Activated CD4-positive, alpha-beta T cell treated with anti-CD3 and anti-CD28 coated beads, Interleukin-2, amount 50 U/mL, for 24 hours (primary cell): ENCODE measurements around the gene SLC8A2.

Experiments used
- DNase-seq, 2 donors: peaks; one replicate each; pipeline ENCODE4 v3.0.0-alpha.2; 2020; ENCODE audit warnings: low read depth in 1 of 2, low spot score in 1 of 2

Gene SLC8A2

DNA sequence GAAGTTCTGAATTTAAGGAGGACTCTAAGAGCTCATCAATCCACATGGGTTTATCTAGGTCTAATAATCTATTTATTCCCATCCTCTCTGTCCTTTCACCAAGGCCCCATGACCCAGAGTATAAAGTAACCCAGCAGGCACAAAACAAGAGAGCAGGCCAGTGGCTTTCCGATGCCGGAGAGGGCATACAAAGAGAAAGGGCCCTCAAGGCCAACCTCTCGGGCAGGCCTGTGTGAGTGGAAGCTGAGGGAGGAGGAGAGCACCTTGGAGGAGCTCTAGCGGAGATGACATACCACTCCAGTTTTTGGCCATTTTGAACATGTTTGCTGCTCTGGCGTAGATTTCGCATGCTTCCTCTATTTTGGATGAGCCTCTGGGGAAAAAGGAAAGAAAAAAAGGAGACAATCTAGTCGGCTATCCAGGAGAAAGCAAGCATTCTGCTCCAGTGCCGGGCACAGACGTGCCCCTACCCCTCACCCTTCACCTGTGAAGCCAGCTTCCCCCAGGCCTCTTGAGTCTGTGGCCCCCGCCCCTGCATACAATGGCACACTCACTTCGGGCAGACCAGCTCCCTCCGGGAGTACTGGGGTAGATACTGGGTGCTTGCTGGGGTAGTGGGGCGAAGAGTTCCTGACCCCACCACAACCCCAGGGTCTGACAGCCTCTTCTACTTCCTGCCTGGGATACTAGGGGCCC is 31.6 kb upstream of the SLC8A2 start:
- no peak for DNase-seq

GRCh38 chr19:47499863-47500830 is 28.5 kb upstream of the SLC8A2 start:
- no peak for DNase-seq

DNA sequence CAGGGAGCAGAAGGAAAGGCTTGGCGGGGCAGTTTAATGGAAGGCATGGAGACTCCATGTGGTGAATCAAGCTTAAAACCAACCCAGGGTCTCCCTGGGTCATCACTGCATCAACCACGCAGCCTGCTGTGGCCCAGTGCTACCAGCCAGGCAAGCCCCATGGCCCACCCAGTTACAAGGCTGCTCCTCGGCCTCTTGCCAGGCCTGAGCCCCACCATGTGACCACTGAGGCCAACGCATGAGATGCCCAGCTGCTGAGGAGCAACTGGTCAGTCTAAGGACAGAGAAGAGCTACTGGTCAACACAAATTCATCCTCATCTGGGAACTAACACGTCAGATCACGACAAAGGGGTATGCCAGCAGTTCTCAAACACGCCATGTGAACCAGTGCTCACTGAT is 27.7 kb upstream of the SLC8A2 start:
- DNase-seq, result no peak

GRCh38 chr19:47498561-47498960 is 26.9 kb upstream of the SLC8A2 start:
- DNase-seq, result no peak

GRCh38 chr19:47497821-47498520 is 26.3 kb upstream of the SLC8A2 start:
- DNase-seq, result no peak

DNA sequence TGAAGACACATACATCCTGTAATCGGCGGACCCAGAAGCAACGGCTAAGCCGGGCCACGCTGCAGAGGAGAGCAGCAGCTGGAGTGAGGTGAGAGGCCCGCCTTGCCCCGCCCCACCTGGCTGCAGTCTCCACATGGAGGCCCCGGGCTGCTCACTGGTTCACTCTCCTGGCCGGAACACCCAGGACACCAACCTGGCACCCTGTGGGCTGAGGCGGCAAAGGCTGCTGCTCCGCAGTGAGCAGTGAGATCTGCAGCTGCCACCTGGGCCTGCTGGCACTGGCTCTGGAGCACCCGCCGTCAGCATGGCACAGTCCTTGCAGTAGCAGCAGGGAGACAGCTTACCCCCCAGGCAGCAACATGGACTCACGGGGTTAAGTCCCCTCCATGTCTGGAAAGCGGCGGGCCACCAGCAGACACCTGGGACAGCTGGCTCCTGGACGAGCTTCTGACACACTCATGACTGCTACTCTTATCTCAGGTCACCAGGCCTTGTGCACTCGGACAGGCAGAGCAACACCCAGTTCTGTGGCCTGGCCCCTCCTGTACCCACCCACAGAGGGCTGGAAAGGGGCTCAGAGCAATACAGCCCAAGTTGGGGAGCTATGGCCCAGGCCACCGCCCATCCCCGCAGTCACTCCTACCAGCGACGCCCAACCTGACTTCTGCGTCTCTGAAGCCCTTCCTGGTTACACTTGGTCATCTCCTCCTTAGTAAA is 25.5 kb upstream of the SLC8A2 start:
- no peak for DNase-seq

- no peak for DNase-seq
These were observed 24.0 kb upstream of the SLC8A2 start for GRCh38 chr19:47495478-47496372.

- no peak for DNase-seq
These were observed 23.0 kb upstream of the SLC8A2 start for GRCh38 chr19:47494729-47495128.

DNA sequence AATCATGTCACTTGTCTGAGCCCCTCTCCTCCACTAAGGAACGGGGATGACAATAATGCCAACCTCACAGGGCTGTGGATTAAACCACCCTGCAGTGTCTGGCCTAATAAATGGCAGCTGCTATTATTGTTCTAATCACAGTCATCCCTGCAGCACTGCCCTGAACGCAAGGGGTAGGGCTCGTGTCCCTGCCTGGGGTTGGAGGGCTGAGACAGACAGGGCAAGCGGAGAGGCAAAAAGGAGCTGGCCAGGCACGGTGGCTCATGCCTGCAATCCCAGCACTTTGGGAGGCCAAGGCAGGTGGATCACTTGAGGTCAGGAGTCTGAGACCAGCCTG is 22.5 kb upstream of the SLC8A2 start:
- DNase-seq, result no peak

- no peak for DNase-seq
These were observed 21.9 kb upstream of the SLC8A2 start for GRCh38 chr19:47493378-47494210.

DNA sequence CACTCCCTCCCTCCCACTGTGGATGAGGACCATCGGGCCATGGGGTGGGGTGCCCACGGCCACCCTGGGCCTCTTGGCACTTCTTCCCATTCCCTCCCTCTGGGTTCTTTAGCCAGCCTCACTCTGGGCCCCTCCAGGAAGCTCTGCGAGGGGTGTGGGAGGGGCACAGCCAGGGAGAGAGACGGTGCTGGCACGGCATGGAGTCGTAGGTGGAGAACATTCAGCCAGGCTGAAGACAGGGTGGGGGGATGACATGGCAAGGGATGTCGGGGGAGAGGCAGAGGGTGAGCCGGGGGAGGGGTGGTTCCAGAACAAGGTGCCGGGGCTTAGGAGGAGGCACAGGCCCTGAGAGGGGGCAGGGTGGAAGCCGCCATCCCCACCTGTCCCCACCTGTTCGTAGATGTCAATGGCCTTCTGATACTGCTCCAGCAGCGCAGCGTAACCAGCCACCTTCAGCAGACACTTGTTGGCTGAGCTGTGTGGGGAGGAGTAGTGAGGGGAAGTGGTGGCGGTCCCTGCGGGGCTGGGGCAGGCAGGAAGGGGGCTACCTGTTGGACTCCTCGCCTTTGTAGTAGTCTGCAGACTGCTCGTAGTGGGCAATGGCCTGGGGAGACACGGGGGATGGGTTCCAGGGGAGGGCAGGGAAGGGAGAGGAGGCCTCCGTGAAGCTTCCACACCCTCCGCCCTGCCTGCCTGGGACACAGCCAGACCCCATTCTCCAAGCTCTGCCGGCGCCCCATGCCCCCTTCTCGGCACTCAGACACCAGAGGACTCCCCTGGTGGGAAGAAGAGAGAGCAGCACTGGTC is 21.1 kb upstream of the SLC8A2 start:
- no peak for DNase-seq

GRCh38 chr19:47492137-47492533 is 20.4 kb upstream of the SLC8A2 start:
- DNase-seq, result no peak

- DNase-seq, result no peak
These were observed 19.9 kb upstream of the SLC8A2 start for GRCh38 chr19:47491358-47492136.

DNA sequence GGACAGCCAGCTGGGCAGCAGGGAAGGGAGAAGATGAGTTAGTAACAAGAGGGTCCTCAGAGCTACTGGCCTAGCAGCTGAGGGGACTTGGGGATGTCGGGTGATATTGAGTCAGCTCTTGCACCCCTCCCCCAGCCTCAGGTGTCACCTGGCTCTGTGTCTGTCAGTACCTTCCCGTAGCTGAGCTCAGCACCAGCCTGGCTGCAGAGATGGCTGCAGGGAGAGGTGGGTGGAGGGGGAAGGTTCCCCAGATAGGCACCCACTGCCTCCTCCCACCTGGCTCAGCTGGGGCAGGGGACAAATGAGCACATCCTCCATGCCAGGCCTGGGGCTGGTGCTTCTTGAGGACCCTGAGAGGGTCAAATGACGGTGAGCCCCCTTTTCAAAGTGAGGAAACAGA is 19.2 kb upstream of the SLC8A2 start:
- no peak for DNase-seq

DNA sequence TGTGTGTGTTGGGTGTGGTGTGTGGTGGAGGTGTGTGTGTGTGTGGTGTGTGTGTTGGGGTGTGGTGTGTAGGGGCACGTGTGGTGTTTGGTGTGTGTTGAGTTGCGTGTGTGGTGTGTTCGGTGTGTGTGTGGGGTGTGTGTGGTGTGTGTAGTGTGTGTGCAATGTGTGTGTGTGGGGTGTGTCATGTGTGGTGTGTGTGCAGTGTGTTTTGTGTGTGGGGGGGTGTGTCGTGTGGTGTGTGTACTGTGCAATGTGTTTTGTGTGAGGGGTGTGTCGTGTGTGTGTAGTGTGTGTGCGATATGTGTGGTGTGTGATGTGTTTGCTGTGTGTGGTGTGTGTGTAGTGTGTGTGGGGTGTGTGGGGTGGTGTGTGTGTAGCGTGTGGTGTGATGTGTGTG is 18.3 kb upstream of the SLC8A2 start:
- no peak for DNase-seq

GRCh38 chr19:47489072-47489914 is 17.6 kb upstream of the SLC8A2 start:
- no peak for DNase-seq
